GM18867 (cell line): ENCODE data around the gene KASH5.

ENCODE experiments used
- ATAC-seq: cut with Tn5 transposase; IDR thresholded peaks from one replicate; pipeline ENCODE4 v1.9.1; 2021; ENCODE audit warnings: mild to moderate bottlenecking, moderate library complexity; ENCODE audit not compliant: unreplicated experiment

Gene KASH5, protein sequence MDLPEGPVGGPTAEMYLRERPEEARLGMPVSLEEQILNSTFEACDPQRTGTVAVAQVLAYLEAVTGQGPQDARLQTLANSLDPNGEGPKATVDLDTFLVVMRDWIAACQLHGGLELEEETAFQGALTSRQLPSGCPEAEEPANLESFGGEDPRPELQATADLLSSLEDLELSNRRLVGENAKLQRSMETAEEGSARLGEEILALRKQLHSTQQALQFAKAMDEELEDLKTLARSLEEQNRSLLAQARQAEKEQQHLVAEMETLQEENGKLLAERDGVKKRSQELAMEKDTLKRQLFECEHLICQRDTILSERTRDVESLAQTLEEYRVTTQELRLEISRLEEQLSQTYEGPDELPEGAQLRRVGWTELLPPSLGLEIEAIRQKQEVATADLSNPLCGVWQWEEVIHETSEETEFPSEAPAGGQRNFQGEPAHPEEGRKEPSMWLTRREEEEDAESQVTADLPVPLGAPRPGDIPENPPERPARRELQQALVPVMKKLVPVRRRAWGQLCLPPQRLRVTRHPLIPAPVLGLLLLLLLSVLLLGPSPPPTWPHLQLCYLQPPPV

GRCh38 chr19:49387936-49388372 is at the start of gene KASH5:
TSS of gene KASH5 (plus strand) at chr19:49388249. CDS start at chr19:49390884, 2,635 bp downstream.
- no peak for ATAC-seq

DNA sequence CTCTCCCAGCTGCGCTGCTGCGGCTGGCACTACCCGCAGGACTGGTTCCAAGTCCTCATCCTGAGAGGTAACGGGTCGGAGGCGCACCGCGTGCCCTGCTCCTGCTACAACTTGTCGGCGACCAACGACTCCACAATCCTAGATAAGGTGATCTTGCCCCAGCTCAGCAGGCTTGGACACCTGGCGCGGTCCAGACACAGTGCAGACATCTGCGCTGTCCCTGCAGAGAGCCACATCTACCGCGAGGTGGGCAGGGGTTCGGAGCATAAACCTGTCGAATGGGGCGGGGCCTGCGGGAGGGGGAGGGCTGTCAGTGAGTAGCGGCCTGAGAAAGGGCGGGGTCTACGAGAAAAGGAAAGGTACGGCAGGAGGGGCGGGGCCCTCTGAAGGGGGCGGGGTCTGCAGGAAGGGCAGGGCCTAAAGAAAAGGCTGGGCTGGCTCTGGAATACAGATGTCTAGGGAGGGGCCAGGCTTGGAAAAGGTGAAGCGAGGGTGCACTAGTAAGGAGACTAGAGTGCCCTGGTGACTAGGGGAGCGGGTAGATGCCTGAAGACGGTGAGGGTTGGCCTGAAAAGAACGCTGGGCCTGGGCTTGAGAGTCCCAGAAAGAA is 49.3 kb upstream of the KASH5 start:
- ATAC-seq, result no peak

- ATAC-seq, result no peak
These were observed 48.6 kb upstream of the KASH5 start for GRCh38 chr19:49339301-49340068.

DNA sequence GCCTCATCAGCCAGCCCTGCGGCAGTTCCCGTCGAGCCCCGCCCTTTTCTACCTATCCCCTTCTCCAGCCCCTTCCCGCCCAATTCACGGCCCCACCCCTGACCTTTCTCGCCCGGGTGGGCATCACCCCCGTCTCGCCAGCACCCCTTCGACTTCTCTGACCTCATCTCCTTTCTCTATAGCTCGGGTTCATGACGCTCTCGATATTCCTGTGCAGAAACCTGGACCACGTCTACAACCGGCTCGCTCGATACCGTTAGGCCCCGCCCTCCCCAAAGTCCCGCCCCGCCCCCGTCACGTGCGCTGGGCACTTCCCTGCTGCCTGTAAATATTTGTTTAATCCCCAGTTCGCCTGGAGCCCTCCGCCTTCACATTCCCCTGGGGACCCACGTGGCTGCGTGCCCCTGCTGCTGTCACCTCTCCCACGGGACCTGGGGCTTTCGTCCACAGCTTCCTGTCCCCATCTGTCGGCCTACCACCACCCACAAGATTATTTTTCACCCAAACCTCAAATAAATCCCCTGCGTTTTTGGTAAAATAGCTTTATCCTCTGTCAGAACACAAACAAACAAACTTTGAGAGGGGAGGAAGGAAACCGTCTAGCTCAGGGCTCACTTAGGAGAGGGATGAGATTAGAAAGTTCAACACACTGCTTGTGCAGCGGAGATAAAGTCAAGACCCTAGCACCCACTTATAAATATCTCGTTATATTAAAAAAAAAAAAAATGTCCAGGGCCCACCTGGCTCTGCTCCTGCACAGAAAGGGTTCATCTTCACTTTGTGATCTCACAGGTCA is 47.8 kb upstream of the KASH5 start:
- peak; percentile 51 for ATAC-seq

DNA sequence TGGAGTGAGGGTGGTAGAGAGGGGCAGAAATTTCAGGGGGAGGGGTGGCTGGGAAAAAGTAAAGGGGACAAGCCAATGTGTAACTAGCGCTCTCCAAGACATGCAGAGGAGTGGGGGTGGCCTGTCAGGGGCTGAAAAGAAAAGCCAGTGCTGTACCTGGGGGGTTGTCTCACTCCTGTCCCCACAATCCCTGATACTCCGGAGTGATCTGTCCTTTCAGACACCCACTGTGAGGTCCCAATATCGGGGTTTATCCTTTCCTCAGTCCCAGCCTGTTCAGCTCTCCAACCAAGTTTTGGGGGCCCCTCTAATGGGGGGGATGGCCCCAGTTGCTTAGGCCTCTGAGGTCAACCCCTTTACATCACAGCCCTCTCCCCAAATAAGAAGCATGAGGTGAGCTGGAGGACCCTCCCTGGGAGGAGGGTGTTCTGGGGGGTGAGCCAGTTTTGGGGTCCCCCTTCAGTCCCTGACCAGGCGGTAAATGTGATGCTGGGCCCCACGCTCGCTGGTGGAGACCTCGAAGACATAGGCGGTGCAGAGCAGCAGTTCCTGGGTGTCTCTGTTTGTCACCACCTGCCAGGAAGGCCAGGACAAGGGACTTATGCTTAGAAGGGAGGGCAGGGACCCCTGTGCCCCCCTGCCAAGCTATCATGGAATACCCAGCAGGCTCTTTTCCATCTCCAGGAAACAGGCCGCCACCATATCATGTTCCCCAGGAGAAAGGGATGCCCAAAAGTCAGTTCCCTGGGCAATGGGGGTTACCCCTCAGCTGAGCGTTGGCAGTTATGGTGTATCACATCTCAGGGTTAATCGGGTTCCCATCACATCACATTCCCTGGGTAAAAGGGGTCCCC is 47.0 kb upstream of the KASH5 start:
- ATAC-seq, result no peak

DNA sequence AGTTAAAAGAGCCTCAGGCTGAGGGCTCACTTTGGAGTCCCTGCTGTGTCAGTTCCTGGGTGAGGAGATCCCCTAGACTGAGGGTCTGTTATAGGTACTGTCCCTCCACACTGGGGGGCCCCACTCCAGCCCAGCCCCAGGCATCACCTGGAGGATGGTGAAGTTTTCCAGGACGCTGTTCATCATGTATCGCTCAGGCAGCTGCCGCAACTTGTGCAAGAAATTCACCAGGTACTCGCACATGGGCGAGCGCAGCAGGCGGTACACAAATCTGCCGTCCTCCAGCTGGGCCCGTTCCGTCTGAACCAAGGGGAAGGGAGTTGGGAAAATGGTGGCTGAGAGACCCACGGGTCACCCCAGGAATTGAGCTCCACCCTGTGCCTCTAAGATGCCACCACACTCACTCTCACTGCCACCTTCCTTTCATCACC is 45.7 kb upstream of the KASH5 start:
- no peak for ATAC-seq

DNA sequence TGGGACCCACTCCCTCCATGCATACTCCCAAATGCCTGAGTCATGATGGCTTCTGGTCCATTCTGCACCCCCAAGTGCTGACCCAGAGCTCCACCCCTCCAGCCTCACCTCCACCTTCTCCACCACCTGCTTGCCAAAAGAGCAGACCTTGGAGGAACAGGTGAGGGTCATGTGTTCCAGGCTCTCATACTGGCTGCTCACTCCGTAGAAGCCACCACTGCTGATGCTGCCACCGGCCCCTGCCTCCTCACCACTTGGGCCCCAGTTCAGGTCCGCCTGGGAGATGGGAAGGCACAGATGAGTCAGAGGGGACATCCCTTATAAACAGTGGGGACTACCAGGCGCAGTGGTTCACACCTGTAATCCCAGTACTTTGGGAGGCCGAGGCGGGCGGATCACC is 44.9 kb upstream of the KASH5 start:
- no peak for ATAC-seq

- no peak for ATAC-seq
These were observed 43.3 kb upstream of the KASH5 start for GRCh38 chr19:49344505-49345423.

GRCh38 chr19:49347191-49347590 is 40.9 kb upstream of the KASH5 start:
- no peak for ATAC-seq

GRCh38 chr19:49347835-49348234 is 40.2 kb upstream of the KASH5 start:
- ATAC-seq, result no peak

- no peak for ATAC-seq
These were observed 39.5 kb upstream of the KASH5 start for GRCh38 chr19:49348305-49349189.

DNA sequence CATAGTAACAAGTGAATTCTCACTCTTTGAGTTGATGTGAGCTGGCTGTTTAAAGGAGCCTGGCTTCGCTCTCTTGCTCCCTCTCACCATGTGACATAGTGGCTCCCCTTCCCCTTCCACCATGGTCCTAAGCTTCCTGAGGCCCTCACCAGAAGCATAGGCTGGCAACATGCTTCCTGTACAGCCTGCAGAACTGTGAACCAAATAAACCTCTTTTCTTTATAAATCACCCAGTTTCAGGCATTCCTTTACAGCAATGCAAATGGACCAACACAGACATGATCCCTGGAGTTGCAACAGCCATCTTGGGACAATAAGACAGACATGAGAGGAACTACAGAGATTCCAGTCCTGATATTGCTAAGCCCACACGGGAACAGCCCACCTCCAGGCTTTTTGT is 38.5 kb upstream of the KASH5 start:
- ATAC-seq, result no peak

GRCh38 chr19:49355909-49356353 is 32.1 kb upstream of the KASH5 start:
- ATAC-seq, result no peak

GRCh38 chr19:49356382-49356781 is 31.7 kb upstream of the KASH5 start:
- no peak for ATAC-seq

DNA sequence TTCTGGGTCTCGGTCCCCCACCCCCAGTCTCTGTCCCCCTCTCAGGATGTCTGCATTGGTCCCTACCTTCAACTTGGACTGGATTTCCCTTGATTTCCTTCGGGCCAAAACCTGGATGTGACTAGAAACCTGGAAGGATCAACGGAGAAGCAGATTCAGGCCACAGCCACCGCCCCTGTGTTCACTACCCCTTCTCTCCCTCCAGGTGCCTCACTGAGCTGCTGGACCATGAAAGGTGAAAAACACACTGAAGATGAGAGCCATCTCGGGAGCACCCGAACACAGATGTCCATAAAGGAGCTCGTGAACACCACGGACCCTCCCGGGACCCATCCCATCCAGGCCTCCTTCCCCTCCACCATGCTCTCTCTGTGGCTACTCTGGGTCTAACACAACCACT is 30.9 kb upstream of the KASH5 start:
- no peak for ATAC-seq

GRCh38 chr19:49359851-49360820 is 27.9 kb upstream of the KASH5 start:
- no peak for ATAC-seq
